Gastroesophageal sphincter (tissue), 4 donors: Measurements from ENCODE around the gene DNAJC5. TPM values are rescaled to one million over a fixed set of nuclear protein-coding genes. Genes with fewer than 3 reads are reported as not detected.
"Not testable (repeated sequence)": the region's sequence is repeated elsewhere in the genome, so short reads cannot be mapped to it uniquely, and the experiment has no call there.

Experiments
- ATAC-seq: fragments of 150-250 bp; one replicate; pipeline ENCODE4 v1.9.1; 2016; ENCODE audit warnings: mild to moderate bottlenecking, moderate library complexity
- H3K27ac ChIP-seq, 4 donors: fragments of 200-600 bp; sonication (generic) in 3 of 4; 1 replicate in 3 of 4; 2 replicates in 1 of 4; pipeline ENCODE4 v1.5.1; 2016 to 2019
- H3K27me3 ChIP-seq: fragments of 200-600 bp; sonication (generic); one replicate; pipeline ENCODE4 v1.5.1; 2019
- H3K36me3 ChIP-seq, 2 donors: fragments of 200-600 bp; sonication (generic); one replicate each; pipeline ENCODE4 v1.5.1; 2019; ENCODE audit warnings: control low read depth in 1 of 2
- H3K4me1 ChIP-seq, 3 donors: fragments of 200-600 bp; sonication (generic); 1 replicate in 2 of 3; 2 replicates in 1 of 3; pipeline ENCODE4 v1.5.1; 2016 to 2019; ENCODE audit warnings: control low read depth in 2 of 3
- H3K4me3 ChIP-seq, 2 donors: fragments of 200-600 bp; sonication (generic); one replicate each; pipeline ENCODE4 v1.5.1; 2019; ENCODE audit warnings: mild to moderate bottlenecking in 1 of 2, moderate library complexity in 1 of 2
- H3K9me3 ChIP-seq, 3 donors: fragments of 200-600 bp; sonication (generic); one replicate each; pipeline ENCODE4 v1.5.1; 2017 to 2019; ENCODE audit warnings: control low read depth in 2 of 3
- EP300 ChIP-seq: sonication (generic); formaldehyde crosslinking; IDR thresholded peaks from one replicate; pipeline ENCODE4 v1.6.1; 2017; ENCODE audit warnings: antibody characterized with exemption, mild to moderate bottlenecking
- POLR2A ChIP-seq, 2 donors: fragments of 450-650 bp; IDR thresholded peaks; one replicate each; pipeline ENCODE4 v1.6.1; 2017; ENCODE audit warnings: antibody characterized with exemption in 2 of 2, mild to moderate bottlenecking in 2 of 2, moderate library complexity in 1 of 2
- POLR2AphosphoS5 ChIP-seq: sonication (generic); formaldehyde crosslinking; IDR thresholded peaks from one replicate; pipeline ENCODE4 v1.6.1; 2017; ENCODE audit warnings: antibody characterized with exemption
- WGBS, 2 donors: methylation state at CpG; one replicate each; pipeline ENCODE4 v1.1.5; 2018; ENCODE audit warnings: low coverage in 1 of 2; 5-methylcytosine and 5-hydroxymethylcytosine counted together
- total RNA-seq, 4 donors: library from RNA; depleted of rRNA; stranded (reverse); fragments of >200 nt; gene quantifications; one replicate each; pipeline ENCODE4 v1.1.0, GENCODE V29; 2016
- TF ChIP-seq, protein P1 (sequence below), 4 experiments: fragments of 200-600 bp in 2 of 4; fragments of 450-650 bp in 2 of 4; sonication (generic) in 1 of 4; IDR thresholded peaks; one replicate each; pipeline ENCODE4 v1.5.1; 2017 to 2019; ENCODE audit warnings: antibody characterized with exemption in 4 of 4, mild to moderate bottlenecking in 2 of 4, moderate library complexity in 2 of 4

Gene DNAJC5
- total RNA-seq, 4 donors from 2014 or later: 44.7 to 70.6 (median 47.6) TPM

DNA sequence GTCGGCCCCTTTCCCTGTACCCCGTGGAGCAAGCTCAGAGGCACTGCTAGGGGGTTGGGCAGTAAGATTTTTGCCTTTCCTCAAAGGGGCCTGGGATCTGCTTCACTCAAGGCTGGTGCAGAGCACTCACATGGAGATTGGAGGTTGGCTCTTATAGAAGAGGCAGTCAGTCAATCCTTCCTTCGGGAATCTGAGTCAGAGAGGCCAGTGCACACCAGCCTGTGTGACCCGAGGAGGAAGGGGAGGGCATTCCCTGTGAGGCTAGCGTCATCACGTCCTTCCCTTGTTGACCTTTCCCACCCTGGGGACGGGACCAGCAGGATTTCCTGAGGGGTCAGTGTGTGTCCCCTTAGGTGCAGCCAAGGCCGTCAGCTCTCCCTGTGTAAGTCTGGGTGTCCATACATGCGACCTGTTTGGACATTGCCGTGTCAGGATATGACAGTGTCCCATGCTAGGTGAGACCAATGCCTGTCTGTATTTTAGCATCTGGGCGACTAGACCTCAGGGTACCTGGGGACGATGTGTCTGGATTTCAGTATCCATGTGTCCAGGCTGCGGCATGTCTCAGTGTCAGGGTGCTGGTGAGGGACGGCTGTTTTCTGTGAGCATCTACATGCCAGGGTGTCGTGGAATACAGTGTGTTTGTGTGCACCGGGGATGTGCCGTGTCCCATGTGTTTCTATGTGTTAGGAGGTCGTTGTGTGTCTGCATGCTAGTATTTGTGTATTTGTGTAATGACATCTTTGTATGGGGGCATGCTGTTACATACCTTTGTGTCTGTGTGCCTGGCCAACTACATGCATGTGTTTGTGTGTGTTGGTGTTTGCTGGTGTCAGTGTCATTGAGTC, 77.6 kb downstream of the DNAJC5 start:
- Histone ChIP-seq H3K27me3 (no peaks in the 10 kb centered on the region), H3K36me3 (peaks cover 0 to 3% of the 10 kb centered on the region in 2 donors), H3K9me3 (no peaks in the 10 kb centered on the region), H3K4me1 (peaks cover 0 to 42% (median 22%) of the 10 kb centered on the region in 3 donors), H3K27ac (peak overlapping the region in 2 of 4 donors; percentile 6 to 71), H3K4me3 (no peak overlapping the region)
- no peak for ATAC-seq
- TF ChIP-seq, protein P1, sequence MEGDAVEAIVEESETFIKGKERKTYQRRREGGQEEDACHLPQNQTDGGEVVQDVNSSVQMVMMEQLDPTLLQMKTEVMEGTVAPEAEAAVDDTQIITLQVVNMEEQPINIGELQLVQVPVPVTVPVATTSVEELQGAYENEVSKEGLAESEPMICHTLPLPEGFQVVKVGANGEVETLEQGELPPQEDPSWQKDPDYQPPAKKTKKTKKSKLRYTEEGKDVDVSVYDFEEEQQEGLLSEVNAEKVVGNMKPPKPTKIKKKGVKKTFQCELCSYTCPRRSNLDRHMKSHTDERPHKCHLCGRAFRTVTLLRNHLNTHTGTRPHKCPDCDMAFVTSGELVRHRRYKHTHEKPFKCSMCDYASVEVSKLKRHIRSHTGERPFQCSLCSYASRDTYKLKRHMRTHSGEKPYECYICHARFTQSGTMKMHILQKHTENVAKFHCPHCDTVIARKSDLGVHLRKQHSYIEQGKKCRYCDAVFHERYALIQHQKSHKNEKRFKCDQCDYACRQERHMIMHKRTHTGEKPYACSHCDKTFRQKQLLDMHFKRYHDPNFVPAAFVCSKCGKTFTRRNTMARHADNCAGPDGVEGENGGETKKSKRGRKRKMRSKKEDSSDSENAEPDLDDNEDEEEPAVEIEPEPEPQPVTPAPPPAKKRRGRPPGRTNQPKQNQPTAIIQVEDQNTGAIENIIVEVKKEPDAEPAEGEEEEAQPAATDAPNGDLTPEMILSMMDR (IDR thresholded peaks at IDR 0.05): no peak
- TF ChIP-seq POLR2AphosphoS5: no peak
- no peak for TF ChIP-seq POLR2A (IDR thresholded peaks at IDR 0.05)
- no peak for TF ChIP-seq EP300
- WGBS, 2 donors: 59 to 80% methylated on average over 1 to 6 of the region's 18 CpGs

DNA sequence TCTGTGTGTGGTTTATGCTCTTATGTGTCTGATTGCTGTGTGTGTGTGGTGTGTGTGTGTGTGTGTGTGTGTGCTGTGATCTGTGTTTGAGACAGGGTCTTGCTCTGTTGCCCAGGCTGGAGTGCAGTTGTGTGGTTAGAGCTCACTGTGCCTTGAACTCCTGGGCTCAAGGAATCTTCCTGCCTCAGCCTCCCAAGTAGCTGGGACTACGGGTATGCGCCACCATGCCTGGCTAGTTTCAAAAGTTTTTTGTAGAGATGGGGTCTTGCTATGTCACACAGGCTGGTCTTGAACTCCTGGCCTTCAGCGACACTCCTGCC, 78.2 kb downstream of the DNAJC5 start:
- H3K36me3 ChIP-seq: no peaks in the 10 kb centered on the region
- peak overlapping the region in 3 of 4 donors; percentile 69 to 71 (median 70) for H3K27ac ChIP-seq
- TF ChIP-seq POLR2A (IDR thresholded peaks at IDR 0.05): no peak
- TF ChIP-seq, protein P1 (IDR thresholded peaks at IDR 0.05): no peak
- no peak for TF ChIP-seq POLR2AphosphoS5
- no peak for TF ChIP-seq EP300
- H3K9me3 ChIP-seq: no peaks in the 10 kb centered on the region
- no peak for ATAC-seq
- H3K4me3 ChIP-seq: no peak overlapping the region
- no peaks in the 10 kb centered on the region for H3K27me3 ChIP-seq
- peaks cover 0 to 40% (median 21%) of the 10 kb centered on the region in 3 donors for H3K4me1 ChIP-seq
- 100% methylated on average over 1 of the region's 3 CpGs; no CpG with 5 or more reads in 1 of the 2 donors for WGBS, 2 donors

DNA sequence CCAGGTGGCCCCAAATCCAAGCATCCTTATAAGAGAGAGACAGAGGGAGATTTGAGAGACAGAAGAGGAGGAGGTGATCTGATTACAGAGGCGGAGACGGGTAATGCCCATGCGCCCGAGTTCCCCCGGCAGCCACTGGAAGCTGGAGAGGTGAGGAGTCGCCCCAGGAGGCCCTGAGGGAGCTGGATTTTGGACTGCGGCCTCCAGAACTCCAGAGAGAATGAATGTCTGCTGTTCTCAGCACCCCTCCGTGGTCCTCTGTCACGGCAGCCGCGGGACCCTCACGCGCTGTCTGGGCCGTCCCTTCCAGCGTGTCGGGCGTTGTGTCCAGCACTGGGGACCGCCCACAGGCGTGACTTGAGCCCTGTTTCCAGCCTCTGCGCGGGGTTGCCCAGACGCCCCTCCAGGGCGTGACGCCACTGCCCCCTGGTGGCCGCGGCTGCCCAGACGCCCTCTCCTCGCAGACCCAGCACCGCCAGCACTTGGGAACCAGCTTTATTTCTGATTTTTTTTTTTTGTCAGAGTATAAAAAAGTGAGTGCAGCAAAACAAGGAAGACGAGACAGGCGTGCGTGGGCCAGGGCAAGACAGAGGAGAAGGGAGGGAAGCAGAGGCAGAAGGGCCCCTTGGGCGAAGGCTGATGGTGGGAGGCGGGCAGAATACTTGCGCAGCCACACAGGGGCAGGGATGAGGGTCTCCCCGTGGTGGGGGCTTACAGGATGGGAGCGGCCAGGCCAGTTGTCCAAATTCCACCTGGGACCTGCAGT, 78.9 kb downstream of the DNAJC5 start:
- H3K9me3 ChIP-seq: no peaks in the 10 kb centered on the region
- peak overlapping the region in 3 of 4 donors; percentile 69 to 71 (median 70) for H3K27ac ChIP-seq
- TF ChIP-seq EP300 (no peak), POLR2AphosphoS5 (no peak), POLR2A (IDR thresholded peaks at IDR 0.05) (no peak)
- TF ChIP-seq, protein P1 (IDR thresholded peaks at IDR 0.05): peak in 3 of 4 experiments; percentile 97 to 100 (median 97)
- no peaks in the 10 kb centered on the region for H3K27me3 ChIP-seq
- ATAC-seq: peak; percentile 85
- 0 to 8% methylated on average over 3 to 7 of the region's 37 CpGs for WGBS, 2 donors
- H3K4me3 ChIP-seq: peak overlapping the region in 1 of 2 donors; percentile 44
- no peaks in the 10 kb centered on the region for H3K36me3 ChIP-seq
- peaks cover 0 to 39% (median 21%) of the 10 kb centered on the region in 3 donors for H3K4me1 ChIP-seq

DNA sequence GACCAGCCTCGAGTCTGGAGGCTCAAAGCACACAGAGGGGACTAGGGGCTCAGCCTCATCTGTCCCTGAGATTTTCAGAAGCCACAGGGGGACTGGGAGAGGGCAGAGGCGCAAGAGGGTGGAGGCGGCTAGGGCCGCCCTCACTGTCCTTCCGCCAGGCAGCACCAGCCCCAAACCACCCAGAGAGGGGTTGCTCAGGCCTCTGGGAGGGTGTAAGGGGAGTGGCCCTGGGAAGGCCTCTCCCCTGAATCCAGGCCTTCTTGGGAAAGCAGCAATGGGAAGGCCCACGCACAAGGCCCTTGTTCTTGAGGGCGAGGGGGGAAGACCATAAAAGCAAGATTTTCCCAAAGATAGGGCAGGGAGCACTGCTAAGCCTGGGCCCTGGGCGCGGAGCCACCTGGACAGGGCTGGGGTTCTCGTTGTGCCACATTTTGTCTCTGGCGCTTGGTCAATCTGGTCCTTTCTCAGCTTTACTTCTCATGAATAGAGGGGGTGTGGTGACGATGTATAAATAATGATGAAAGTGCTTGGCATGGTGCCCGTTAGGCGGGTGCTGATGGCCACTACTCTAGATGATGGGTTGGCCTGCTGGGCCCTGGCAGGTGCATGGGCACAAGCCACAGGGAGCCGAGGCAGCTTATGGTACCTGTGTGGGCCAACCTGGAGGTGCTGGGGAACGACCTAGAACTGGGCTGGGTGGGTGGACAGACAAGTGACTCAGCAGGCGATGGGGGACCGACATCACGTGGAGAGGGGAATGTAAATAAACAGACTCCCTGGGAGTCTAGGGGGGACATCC, 79.7 kb downstream of the DNAJC5 start:
- Histone ChIP-seq H3K27ac (peak overlapping the region in 2 of 4 donors; percentile 14 to 70), H3K36me3 (no peaks in the 10 kb centered on the region), H3K27me3 (no peaks in the 10 kb centered on the region), H3K4me1 (peaks cover 0 to 42% (median 22%) of the 10 kb centered on the region in 3 donors), H3K4me3 (no peak overlapping the region), H3K9me3 (no peaks in the 10 kb centered on the region)
- TF ChIP-seq EP300: no peak
- TF ChIP-seq POLR2AphosphoS5: no peak
- TF ChIP-seq, protein P1 (IDR thresholded peaks at IDR 0.05): no peak
- TF ChIP-seq POLR2A (IDR thresholded peaks at IDR 0.05): no peak
- no peak for ATAC-seq
- 43 to 70% methylated on average over 10 to 14 of the region's 19 CpGs for WGBS, 2 donors

DNA sequence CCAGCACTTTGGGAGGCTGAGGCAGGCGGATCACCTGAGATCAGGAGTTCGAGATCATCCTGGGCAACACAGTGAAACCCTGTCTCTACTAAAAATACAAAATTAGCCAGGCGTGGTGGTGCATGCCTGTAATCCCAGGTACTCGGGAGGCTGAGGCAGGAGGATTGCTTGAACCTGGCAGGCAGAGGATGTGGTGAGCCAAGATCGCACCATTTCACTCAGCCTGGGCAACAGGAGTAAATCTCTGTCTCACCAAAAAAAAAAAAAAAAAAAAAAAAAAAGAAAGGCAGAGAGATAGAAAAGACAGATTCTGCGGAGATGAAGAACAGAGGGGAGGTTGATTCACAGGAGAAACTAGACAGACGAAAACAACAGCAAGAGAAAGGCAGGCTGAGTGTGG, 81.6 kb downstream of the DNAJC5 start:
- 95 to 100% methylated on average over 1 to 5 of the region's 7 CpGs for WGBS, 2 donors

More for the DNA sequence above, 81.6 kb downstream of the DNAJC5 start:
- not testable (repeated sequence) for H3K36me3 ChIP-seq, H3K27me3 ChIP-seq, H3K4me3 ChIP-seq, ATAC-seq, H3K9me3 ChIP-seq, H3K27ac ChIP-seq
- peaks cover 0 to 47% (median 28%) of the 10 kb centered on the region in 3 donors for H3K4me1 ChIP-seq
